Thyroid gland (tissue), 4 donors: Measurements from ENCODE around the gene CDYL2.

Experiments used
- POLR2A ChIP-seq, 2 donors: fragments of 450-650 bp; IDR thresholded peaks; one replicate each; pipeline ENCODE4 v1.6.1; 2017; ENCODE audit warnings: antibody characterized with exemption in 2 of 2, mild to moderate bottlenecking in 2 of 2, moderate library complexity in 1 of 2
- TF ChIP-seq, protein P1 (sequence below), 6 experiments: fragments of 200-600 bp in 3 of 6; fragments of 450-650 bp in 3 of 6; sonication (generic) in 3 of 6; IDR thresholded peaks; one replicate each; pipeline ENCODE4 v1.5.1; 2016 to 2019; ENCODE audit warnings: antibody characterized with exemption in 6 of 6, mild to moderate bottlenecking in 2 of 6, inconsistent platforms in 1 of 6, moderate library complexity in 1 of 6

DNA sequence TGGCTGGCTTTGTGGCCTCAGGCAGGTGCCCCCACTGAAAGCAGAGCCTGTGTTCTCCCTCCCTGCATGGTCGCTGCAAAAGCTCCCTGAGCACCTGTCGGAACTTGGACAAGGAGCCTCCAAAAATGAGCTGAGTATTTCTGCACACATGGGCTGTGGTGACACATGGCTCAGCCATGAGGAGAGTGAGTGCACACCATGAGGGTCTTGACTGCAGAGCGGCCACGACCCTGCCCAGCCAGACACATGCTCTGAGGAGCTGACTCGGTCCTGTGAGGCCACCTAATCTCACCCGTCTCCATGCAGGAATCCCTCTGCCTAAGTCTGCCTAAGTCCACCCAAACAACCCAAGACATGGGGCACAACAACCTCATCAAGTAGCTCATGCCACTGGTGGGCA lies 134.7 kb downstream of the CDYL2 start:
- TF ChIP-seq, protein P1, sequence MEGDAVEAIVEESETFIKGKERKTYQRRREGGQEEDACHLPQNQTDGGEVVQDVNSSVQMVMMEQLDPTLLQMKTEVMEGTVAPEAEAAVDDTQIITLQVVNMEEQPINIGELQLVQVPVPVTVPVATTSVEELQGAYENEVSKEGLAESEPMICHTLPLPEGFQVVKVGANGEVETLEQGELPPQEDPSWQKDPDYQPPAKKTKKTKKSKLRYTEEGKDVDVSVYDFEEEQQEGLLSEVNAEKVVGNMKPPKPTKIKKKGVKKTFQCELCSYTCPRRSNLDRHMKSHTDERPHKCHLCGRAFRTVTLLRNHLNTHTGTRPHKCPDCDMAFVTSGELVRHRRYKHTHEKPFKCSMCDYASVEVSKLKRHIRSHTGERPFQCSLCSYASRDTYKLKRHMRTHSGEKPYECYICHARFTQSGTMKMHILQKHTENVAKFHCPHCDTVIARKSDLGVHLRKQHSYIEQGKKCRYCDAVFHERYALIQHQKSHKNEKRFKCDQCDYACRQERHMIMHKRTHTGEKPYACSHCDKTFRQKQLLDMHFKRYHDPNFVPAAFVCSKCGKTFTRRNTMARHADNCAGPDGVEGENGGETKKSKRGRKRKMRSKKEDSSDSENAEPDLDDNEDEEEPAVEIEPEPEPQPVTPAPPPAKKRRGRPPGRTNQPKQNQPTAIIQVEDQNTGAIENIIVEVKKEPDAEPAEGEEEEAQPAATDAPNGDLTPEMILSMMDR (IDR thresholded peaks at IDR 0.05): no peak
- no peak for TF ChIP-seq POLR2A (IDR thresholded peaks at IDR 0.05)
